Lung (tissue), 12 donors: ENCODE measurements around the gene INO80D. TPM values are rescaled to one million over a fixed set of nuclear protein-coding genes. Genes with fewer than 3 reads are reported as not detected.

Experiments
- ATAC-seq: fragments of 200-7000 bp; cut with Tn5 transposase; one replicate; pipeline ENCODE4 v1.9.1; 2020; ENCODE audit warnings: moderate number of reproducible peaks; ENCODE audit not compliant: insufficient read depth, low FRiP score
- DNase-seq, 3 donors: peaks; one replicate each; pipeline ENCODE4 v3.0.0-alpha.2; 2013 to 2017
- H3K27ac ChIP-seq, 2 donors: one replicate each; pipeline ENCODE4 v1.5.1; 2013; ENCODE audit warnings: mild to moderate bottlenecking in 2 of 2, moderate library complexity in 2 of 2, control low read depth in 1 of 2, inconsistent platforms in 1 of 2, low read depth in 1 of 2, low read length in 1 of 2
- H3K27me3 ChIP-seq, 3 donors: one replicate each; pipeline ENCODE4 v1.5.1; 2013; ENCODE audit warnings: low read length in 2 of 3; ENCODE audit not compliant: control insufficient read depth in 3 of 3, insufficient read depth in 3 of 3
- H3K36me3 ChIP-seq, 4 donors: one replicate each; pipeline ENCODE4 v1.5.1; 2013; ENCODE audit warnings: low read length in 4 of 4, mild to moderate bottlenecking in 1 of 4, moderate library complexity in 1 of 4; ENCODE audit not compliant: control insufficient read depth in 4 of 4, insufficient read depth in 4 of 4
- H3K4me1 ChIP-seq, 5 donors: one replicate each; pipeline ENCODE4 v1.5.1; 2013; ENCODE audit warnings: low read length in 5 of 5, mild to moderate bottlenecking in 2 of 5, moderate library complexity in 1 of 5; ENCODE audit not compliant: control insufficient read depth in 5 of 5, insufficient read depth in 5 of 5
- H3K4me3 ChIP-seq: one replicate; pipeline ENCODE4 v1.5.1; 2013; ENCODE audit warnings: mild to moderate bottlenecking, control low read depth, moderate library complexity
- H3K9ac ChIP-seq, 2 donors: one replicate each; pipeline ENCODE4 v1.5.1; 2013; ENCODE audit warnings: low read length in 2 of 2, control low read depth in 1 of 2; ENCODE audit not compliant: insufficient read depth in 1 of 2
- H3K9me3 ChIP-seq, 4 donors: one replicate each; pipeline ENCODE4 v1.5.1; 2013; ENCODE audit warnings: low read length in 3 of 4, mild to moderate bottlenecking in 1 of 4, moderate library complexity in 1 of 4; ENCODE audit not compliant: control insufficient read depth in 4 of 4, insufficient read depth in 3 of 4
- CTCF ChIP-seq: IDR thresholded peaks from 2 replicates; pipeline ENCODE4 v1.5.1; 2012; ENCODE audit warnings: mild to moderate bottlenecking; ENCODE audit errors: control extremely low read depth, extremely low read depth
- WGBS, 2 donors: extraction: QIAGEN DNeasy Blood & Tissue Kit; methylation state at CpG; one replicate each; pipeline ENCODE4 v1.1.7; 2013; 5-methylcytosine and 5-hydroxymethylcytosine counted together
- polyA plus RNA-seq, 2 donors: library from polyadenylated mRNA; stranded (reverse); fragments of 200-250 nt; gene quantifications; one replicate each; pipeline ENCODE4 v1.2.1, GENCODE V29; 2013
- total RNA-seq, 2 donors: library from RNA; depleted of rRNA in 1 of 2; stranded (reverse); fragments of >200 nt in 1 of 2; gene quantifications; one replicate each; pipeline ENCODE4 v1.2.1, GENCODE V29; 2014 to 2021
- donor health status: control.
- donor health status: control.
- donor health status: Bipolar disorder and iron deficiency.
- donor health status: healthy.
- donor health status: DM: yes; HTN: yes; CAD: no.

Gene INO80D
- total and polyA plus RNA-seq, 4 donors, result 1.9 to 33.5 (median 13.7) TPM

GRCh38 chr2:205948883-205949282 lies 137.1 kb downstream of the INO80D start:
- DNase-seq, result no peak
- Histone ChIP-seq H3K27ac (no peak overlapping the region), H3K4me3 (no peak overlapping the region), H3K27me3 (no peaks in the 10 kb centered on the region), H3K4me1 (peaks cover 0 to 12% (median 5%) of the 10 kb centered on the region in 5 donors), H3K9ac (no peak overlapping the region), H3K9me3 (peaks cover 0 to 2% (median under 1%) of the 10 kb centered on the region in 4 donors), H3K36me3 (no peaks in the 10 kb centered on the region)
- no peak for ATAC-seq
- WGBS, 2 donors, result 55 to 70% methylated on average over 7 of the region's 7 CpGs
- no peak for TF ChIP-seq CTCF

DNA sequence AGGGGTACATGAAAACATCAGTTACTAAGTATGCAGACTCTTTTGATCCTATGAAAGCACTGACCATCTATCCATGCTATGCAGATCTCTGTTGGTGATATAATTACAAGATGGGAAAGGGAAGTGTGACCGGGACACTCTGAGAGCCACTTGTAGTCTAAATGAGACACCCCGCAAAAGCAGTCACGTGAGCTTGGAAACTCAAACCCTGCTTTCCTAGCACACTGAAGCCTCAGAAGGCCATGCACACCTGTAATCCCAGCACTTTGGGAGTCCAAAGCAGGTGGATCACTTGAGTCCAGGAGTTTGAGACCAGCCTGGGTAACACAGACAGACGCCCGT lies 137.5 kb downstream of the INO80D start:
- Histone ChIP-seq H3K27ac (no peak overlapping the region), H3K36me3 (no peaks in the 10 kb centered on the region), H3K4me3 (no peak overlapping the region), H3K9me3 (peaks cover 0 to 2% (median under 1%) of the 10 kb centered on the region in 4 donors), H3K9ac (peak overlapping the region in 1 of 2 donors; percentile 1), H3K4me1 (peaks cover 0 to 12% (median 6%) of the 10 kb centered on the region in 5 donors), H3K27me3 (no peaks in the 10 kb centered on the region)
- 72 to 89% methylated on average over 5 of the region's 5 CpGs for WGBS, 2 donors
- ATAC-seq, result no peak
- DNase-seq, result no peak
- no peak for TF ChIP-seq CTCF

GRCh38 chr2:205947621-205948495 lies 138.1 kb downstream of the INO80D start:
- Histone ChIP-seq H3K4me1 (peaks cover 0 to 12% (median 6%) of the 10 kb centered on the region in 5 donors), H3K27me3 (no peaks in the 10 kb centered on the region), H3K9ac (peak overlapping the region in 1 of 2 donors; percentile 1), H3K27ac (peak overlapping the region in 1 of 2 donors; percentile 65), H3K36me3 (no peaks in the 10 kb centered on the region), H3K4me3 (no peak overlapping the region), H3K9me3 (peaks cover 0 to 2% (median under 1%) of the 10 kb centered on the region in 4 donors)
- peak; percentile 88 to 98 (median 97) for DNase-seq
- TF ChIP-seq CTCF, result peak; percentile 90
- WGBS, 2 donors, result 24 to 25% methylated on average over 15 of the region's 15 CpGs
- peak; percentile 80 for ATAC-seq
